GM19240 (cell line): Measurements from ENCODE around the gene BTNL2.

Source experiments
- DNase-seq: peaks from one replicate; pipeline ENCODE4 v3.0.0; 2011; ENCODE audit warnings: low spot score; ENCODE audit not compliant: insufficient read length

The BTNL2 gene

DNA sequence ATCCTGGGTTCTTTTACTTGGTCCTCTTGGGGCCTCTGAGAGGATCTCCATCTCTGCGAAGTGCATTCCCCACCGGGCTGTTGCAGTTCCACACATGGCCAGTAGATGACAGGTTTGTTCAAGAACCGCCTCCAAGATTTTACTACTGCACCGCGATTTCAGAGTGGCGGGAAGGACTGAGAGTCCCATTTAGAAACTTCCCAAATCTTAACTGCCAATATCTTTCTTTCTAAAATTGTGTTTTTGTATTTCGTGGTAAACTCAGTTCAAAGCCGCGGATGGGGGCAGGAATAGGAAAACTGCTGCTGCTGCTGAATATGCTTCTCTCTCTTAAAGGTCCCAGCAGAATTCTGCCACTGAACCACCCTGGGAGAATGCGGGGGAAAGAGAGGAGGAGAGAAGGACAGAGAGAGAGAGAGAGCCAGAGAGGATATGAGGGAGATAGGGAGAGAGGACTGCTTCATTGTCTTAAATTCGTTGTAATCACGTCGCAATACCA lies 8.6 kb upstream of the BTNL2 start:
- DNase-seq, result peak; percentile 25

DNA sequence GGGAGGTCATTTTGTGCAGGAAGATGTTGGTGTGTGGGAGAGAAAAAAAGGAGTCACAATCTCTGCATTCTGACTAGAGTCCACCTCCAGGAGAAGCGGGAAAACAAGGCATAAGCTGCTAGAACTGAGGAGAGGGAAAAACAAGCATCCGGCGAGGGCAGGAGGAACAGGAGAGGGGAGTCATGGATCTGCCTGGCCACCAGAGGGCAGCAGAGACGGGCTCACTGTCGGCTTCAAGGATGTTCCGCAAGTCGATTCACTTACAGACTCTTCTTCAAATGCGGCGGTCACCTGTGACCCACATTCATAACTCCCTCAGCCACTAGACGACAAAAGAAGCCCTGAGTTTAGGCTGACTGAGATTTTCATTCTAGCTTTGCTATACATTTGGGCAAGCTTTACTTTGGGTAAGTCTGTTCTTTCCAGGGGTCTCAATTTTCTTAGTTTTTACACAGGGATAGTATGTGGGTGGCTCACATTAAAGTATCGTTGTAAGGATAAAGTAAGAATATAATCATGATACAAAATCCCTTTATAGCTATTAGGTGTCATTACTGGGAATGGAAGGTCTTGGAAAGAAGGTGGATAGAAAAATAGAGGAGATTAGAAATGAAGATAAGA lies 6.6 kb upstream of the BTNL2 start:
- peak; percentile 51 for DNase-seq

DNA sequence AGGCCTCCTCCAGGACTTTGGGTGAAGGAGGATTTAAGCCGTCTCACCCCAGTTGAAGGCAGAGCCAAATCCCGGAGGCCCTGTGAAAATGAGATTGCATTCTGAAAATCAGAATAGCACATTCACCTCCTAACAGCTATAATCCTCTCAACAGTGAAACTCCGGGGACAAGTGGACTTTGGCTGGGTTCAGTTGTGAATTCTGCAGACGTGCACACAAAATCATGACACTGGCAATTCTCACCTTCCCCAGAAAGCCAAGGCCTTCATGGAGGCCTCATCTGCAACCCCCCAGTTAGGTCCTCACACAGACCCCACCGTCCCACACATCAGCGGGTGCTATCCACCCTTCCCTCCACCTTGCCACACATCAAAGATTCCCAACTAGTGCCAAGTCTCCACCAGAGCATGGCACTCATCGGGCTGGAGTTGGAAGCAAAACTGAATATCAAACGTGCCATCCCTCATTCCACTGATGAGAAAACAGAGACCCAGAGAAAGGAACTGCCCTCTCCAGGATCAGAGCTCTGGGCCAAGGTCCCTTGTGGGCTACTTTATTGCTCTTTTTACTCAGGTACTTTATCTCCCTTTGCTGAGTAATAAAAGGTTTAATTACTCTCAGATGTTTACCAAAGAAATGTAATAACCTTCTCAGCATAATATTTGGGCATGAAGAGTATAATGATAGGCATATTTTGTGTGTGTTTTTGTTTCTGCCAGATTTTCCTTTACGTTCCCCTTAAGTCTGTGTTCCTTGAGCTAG lies 4.8 kb upstream of the BTNL2 start:
- no peak for DNase-seq

DNA sequence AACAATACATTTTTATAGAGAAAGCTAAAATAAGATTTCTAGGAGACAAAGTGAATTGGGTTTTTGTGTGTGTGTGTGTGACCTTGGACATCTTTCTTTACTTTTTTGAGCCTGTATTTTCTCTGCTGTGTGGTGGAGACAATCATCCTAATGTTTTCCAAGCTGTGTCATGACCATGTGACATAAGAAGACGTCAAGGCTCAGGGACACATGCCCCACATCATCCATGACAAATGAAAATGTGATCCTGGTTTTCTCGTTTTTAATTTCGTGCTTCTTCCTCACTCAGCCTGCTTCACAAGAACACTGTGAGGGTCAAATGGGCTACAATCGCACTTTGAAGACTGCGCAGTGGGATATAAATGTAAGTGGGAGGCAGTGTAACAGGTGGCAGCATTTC lies 3.9 kb upstream of the BTNL2 start:
- DNase-seq, result no peak

DNA sequence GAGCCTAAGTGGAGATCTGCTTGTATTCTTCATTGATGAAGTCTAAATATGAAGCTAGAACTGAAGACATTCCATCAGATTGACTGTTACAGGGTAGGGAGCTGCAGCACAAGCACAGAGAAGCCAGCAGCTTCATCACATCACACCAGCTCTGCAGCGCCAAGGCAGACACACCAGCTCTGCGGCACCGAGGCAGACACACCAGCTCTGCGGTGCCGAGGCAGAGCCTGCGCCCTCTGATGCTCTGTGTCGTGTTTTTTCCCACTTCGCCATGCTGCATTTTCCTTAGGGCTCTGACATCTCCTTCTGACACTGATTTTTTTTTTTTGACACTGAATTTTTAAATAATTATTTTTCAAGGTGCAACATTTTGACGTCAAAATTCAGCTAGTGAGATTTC lies 784 bp downstream of the BTNL2 start:
- no peak for DNase-seq

DNA sequence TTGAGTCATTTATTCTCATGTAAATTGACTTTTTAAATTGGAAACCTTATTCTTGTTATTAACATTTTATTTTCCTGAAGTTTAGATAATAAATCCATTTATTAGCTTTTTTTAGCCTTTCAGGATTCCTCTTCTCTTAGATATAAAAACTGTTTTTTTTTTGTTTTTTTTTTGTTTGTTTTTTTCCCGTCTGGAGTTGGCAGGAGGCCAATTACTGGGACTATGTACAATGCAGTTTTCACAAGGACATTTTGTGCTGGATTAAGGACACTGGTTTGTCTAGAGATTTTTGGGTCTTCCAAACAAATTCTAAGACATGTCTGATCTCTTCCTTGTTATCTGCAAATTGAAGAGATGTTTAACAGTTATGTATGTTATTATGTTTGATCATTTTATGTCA lies 1.3 kb downstream of the BTNL2 start:
- no peak for DNase-seq

DNA sequence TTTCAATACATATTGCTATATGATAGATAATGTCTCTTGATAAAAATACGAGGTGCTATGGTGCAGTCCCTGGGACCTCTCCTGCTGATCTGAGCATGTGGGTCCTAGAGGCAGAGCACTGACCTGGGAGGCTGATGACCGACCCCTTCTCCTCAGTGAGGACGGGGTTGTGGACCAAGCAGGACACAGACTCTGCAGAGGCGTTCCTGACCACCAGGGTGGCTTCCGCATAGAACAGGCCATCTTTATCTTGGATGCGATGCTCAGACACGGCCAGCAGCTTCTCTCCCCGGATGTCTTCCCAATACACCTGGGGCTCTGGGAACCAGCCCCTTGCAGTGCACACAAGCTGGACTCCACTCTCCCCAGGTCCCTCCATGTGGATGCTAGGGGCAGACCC lies 4.2 kb downstream of the BTNL2 start:
- DNase-seq, result no peak

DNA sequence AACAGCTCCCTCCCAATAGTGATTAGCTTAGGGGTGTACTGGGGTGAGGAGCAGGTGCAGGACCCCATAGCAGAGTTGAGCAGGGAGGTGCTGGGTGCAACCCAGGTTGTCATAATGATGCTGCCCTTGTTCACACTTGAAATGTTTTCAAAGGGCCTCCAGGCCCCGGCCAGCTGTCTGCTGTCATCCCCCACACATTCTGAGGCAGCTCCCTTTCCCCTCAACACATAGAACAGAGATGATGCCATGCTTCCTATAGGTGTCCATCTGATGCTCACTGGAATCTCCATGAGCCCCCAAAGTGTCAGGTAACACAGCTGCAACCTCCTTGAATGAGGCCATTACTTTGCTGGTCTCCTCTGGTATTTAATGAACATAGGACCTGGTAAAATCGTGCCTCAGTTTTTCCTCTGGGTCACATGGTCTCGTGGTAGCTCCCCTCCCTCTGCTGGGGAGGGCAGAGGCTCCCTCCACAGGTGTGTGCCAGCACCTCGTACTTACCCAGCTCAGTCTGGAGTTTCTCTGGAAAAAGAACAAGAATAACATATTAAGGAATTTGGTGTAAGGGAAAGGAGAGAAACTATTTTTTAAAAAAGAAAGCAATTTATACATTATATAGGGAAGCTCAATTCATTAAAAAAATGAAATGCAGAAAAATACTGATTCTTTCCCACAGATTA lies 5.6 kb downstream of the BTNL2 start:
- DNase-seq, result no peak

DNA sequence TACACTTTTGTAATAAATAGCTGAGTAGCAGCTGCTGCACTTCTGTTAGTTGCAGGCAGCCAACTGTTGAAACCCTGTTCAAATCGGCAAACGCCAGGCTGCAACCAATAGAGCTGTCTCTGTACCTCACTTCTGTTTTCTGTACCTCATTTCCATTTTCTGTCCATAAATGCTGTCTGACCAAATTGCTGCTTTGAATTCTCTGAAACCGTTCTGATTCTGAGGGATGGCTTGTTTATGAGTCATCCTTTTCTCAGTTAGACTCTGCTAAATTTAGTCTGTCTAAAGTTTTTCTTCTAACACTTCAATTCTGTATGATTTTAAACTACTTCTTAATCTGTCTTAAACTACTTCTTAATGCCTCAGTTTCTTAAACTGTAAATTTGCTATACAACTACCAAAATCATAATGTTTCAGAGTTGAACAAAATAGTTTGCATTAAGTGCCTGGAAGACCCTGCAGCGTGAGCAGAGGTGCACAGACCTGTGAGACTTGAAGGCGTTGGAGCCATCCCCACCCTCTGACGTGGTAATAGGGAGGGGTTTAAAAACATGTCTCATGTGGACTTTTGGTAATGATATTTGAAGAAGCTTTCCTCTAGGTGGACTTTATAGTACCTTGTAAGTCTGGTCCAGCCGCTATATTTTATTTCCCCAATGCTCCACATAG lies 9.6 kb downstream of the BTNL2 start:
- peak; percentile 47 for DNase-seq

DNA sequence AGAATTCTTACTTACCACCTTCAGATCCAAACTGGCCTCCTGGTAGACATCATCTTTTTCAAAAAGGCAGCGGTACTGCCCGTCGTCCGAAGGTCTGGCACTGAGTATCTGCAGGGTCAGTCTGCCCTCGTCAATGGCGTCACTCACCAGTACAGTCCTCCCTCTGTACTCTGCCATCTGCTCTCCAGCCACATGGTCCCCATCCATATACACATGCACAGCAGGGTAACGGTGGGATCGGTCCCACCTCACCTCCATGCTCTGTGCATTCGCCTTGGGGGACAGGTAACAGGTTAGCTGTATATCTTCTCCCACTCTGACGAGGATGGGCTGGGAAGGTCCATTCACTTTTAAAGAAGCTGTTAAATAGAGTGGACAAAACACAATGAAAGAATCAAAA lies 11.0 kb downstream of the BTNL2 start:
- DNase-seq, result no peak

DNA sequence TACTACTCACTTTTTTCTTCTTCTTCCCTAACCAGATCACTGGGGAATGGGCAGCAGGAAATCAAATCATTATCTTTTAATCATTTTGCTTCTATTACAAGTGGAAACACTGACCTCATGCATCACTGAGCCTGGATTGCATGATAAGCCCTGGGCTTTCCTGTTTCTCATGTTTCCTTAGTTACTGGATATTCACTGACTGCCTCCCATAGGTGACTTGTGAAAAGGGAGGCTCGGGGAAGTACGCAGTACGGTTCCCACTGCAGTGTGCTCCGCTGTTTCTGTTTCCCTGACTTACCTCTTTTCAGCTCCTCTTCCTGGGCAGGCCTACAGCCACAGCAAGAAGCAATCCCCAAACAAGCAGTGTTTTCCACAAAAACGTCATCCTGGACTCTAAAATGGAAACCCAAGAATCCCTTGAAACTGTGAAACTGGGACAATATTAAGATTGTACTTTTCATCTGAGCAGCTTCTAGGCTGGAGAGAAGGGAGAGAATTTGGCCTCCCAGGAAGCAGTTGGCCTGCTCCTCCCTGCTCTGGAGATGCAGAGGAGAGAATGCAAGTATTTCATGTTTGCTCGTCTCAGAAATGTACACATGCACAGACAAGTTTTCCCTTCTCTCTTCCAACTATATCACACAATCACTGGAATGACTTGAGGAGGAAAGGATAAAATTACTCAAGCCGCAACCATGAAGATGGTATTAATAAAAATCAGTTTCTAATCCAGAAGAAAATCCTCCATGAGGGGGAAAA lies 13.1 kb downstream of the BTNL2 start:
- DNase-seq, result no peak

DNA sequence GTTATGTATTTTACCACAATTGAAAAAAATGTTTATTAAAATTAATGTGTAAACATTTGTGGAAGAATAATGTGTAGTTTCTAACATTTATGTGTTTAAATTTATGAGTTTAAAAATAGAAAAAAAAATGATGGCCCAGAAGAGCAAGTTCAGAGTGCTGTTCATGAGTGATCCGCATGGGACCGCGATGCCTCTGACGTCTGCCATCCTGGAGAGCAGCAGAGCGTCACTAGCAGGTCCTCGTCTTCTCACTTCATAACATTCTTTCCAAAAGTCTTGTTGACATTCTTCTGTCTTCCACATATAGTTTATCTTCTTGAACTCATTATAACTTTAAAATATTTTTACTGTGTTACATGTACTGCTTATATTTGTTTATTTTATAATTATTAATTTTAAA lies 15.5 kb downstream of the BTNL2 start:
- DNase-seq, result no peak

DNA sequence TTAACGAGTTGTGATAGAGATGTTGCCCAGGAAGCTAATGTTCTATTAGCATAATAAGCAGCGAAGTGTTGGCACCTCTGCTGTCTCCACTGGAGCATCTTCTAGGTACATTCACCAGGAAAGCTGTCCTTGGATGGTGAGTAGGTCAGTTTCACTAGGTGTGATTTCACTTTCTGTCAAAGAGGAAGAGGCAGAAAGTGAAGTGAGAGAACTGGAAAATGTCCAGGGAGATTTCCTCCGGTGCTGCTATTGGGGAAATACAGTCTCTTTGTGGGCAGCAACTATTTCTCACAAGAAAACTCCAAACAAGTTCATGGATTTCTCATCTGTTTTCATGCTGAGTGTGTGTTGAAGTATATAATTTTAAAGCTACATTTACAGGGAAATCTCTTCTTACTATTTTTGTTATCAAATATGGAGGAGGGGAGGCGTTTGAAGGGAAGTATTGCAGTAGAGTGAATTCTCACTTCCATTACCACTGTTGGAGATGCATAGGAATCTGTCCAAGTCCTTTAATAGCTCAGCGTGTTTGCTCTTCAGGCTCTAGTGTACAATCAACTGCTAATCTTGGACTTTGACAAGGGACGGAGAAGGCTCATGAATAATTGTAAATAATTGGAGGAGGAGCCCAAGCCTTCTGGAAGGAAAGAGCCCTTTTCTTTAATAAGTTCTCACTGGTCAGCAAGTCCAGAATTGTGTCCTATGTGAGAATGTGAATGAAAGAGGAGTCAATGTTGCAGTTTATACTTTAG lies 19.2 kb downstream of the BTNL2 start:
- DNase-seq, result no peak

DNA sequence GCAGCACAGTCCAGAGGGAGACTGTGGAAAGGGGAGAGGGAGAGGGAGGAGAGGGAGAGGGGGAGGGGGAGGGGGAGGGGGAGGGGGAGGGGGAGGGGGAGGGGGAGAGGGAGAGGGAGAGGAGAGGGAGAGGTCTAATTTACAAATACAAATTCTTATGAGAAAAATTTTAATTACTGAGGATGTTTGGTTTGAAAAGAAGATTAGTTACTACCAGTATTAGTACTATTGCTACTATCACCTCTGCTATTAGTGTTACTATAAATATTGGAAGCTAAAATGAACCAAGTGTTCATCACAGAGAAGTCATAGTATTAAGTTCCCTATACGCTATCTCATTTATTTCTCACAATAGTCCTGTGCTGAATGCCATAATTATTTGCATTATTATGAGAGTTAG lies 20.9 kb downstream of the BTNL2 start:
- no peak for DNase-seq

DNA sequence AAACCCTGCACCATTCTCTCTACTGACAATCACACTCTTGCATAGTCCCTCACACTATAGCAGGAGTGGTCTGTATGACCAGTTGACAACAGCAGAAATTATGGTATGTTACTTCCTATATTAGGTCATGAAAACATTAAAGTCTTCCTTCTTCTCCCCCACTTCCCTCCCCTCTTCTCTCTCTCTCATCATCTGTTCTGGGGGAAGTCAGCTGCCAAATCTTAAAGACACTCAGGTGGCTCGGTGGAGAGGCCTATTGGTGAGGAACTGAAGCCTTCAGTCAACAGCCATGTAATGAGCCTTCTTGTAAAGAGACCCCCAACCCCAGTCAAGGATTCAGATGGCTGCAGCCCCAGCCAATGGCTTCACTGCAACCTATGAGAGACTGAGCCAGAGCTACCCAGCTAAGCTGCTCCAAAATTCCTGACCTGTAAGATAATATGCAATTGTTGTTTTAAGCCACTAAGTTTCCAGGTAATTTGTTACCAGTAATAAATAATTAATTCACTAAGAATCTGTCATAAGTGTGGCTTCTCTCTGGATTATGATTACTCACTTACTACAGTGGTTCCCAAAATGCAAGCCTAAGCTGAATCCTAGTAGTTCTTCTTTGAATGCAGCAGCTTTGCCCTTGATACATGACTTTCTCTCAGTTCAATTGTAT lies 24.1 kb downstream of the BTNL2 start:
- DNase-seq, result no peak

DNA sequence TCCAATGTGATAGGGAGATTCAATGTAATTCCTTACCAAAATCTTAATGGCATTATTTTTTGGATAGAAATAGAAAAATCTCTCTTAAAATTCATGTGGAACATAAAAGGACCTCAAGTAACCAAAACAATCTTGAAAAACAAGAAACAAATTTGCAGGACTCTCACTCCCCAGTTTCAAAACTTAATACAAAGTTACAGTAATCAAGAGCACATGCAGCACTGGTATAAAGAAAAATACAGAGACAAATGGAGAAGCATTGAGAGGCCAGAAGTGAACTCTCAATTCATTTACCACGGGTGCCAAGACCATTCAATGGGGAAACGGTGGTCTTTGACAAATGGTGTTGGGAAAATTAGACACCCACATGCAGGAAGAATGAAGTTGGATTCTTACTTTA lies 27.4 kb downstream of the BTNL2 start:
- no peak for DNase-seq

DNA sequence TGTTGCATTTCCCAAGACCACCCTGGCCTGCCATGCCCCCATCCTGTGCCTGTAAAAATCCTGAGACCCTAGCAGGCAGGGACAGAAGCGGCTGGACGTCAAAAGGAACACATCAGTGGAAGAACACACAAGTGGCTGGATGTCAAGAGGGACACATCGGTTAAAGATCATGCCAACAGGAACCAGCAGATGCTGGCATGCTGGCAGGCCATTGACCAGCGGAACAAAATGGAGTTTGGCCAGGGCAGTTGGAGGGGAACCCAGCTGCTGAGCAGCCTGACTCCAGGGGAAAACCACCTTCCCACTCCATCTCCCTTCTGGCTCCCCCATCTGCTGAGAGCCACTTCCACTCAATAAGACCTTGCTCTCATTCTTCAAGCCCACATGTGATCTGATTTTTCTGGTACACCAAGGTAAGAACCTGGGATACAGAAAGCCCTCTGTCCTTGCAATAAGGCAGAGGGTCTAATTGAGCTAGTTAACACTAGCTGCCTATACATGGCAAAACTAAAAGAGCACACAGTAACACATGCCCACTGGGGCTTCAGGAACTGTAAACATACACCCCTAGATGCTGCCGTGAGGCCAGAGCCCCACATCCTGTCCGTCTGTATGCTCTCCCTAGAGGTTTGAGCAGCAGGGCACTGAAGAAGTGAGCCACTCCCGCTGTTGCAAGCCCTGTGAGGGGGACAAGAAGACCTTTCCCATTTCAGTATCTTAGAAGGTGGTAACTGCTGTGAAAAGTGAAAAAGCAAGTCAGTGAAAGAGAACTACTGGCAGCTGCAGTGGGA lies 31.0 kb downstream of the BTNL2 start:
- no peak for DNase-seq

DNA sequence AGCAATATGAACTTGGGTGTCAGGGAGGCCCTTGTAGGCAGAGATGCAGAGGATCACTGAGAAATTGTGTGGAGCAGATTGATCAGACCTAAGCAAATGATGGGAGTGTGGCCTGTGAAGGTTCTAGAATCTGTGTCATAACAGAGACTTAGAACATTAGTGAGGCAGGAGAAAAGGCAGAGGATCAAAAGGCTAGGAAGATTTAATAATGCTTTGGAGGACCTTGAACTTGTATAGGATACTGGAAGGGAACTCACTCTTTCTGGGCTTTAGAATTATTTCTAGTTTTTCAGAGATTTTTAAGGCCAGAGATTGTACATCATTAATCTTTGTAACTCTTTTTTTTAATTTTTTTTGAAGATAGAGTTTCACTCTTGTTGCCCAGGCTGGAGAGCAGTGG lies 35.2 kb downstream of the BTNL2 start, which contains the start of gene TSBP1:
Gene TSBP1, minus strand, starts transcription at position 101 of the 400 bp plus-strand sequence. CDS start 197 bp downstream, outside the sequence.
- no peak for DNase-seq

DNA sequence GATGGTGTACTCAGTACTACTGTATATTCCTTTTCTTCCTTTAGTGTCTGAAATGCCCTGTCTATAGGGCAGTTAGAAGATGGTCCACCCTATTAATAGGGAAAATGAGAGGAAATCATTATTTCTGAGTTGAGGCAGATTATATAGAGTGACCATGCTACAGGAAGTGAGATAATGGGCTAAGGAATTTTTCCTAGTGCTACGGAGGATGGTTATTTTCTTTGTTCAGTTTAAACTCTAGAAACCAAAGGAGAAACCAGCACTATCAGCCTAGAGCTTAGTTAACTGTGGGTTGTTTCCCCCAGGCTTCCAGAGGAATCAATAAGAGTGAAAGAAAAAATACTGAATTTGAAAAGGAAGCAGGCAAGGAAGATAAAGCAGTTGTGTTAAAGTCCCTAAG lies 35.8 kb downstream of the BTNL2 start:
- DNase-seq, result no peak
